Stimulated activated CD4-positive, alpha-beta T cell treated with anti-CD3 and anti-CD28 coated beads, TNF-alpha, amount 100 ng/mL, for 4 hours (primary cell): ENCODE measurements around the gene TMEM80.

Source experiments
- DNase-seq, 3 experiments: peaks; one replicate each; pipeline ENCODE4 v3.0.0-alpha.2; 2020; ENCODE audit warnings: low read depth in 3 of 3

TMEM80 gene

DNA sequence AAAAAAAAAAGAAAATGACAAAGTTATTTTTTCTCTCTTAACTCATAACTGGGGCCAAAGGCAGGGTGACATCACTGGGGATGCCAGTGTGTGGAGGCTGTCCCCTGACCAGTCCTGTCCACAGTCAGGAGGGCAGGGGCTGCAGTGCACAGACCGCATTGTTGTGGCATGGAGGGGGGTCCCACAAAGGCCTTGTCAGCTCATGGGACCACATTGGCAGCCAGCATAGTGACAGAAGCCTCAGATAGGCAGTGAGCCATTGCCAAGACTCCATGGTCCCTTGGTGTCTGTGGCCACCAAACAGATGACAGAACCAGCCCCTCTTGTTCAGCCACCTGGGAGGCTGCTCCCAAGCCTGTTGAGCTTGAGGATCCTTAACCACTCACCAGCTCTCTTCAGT is 4.1 kb downstream of the TMEM80 start:
- no peak for DNase-seq

DNA sequence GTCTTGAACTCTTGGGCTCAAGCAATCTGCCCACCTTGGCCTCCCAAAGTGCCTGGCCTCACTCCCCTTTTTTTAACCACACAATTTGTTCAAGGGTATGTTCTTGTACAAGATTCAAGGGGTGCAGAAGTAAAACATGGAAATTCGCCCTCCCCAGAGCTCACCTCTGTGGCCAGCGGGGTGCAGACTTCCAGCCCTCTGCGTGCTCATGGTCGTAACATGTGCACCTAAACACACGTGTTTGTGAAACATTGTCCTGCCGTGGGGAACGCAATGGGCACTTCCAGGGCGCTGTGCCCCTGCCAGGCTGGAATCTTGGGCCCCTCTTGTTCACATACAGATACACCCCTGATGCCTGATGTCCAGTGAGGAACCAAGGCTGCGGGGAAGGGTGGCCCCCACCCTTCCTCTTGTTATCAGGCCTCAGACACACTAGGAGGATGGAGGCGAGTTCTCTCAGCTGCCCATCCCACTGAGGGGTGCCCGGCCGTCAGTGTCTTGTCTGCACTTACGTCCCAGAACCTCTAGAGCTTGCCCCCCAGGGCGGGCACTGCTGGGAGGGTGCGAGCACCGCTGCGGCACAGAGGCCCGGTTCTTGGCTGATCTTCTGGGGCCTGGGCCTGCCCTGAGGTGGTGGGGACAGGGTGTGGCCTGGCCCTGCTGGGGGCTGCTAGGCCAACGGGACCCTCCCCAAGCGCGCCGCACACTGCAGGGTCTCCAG is 6.3 kb downstream of the TMEM80 start:
- DNase-seq: no peak

- no peak for DNase-seq
These were observed 7.1 kb downstream of the TMEM80 start for GRCh38 chr11:702462-703461.

DNA sequence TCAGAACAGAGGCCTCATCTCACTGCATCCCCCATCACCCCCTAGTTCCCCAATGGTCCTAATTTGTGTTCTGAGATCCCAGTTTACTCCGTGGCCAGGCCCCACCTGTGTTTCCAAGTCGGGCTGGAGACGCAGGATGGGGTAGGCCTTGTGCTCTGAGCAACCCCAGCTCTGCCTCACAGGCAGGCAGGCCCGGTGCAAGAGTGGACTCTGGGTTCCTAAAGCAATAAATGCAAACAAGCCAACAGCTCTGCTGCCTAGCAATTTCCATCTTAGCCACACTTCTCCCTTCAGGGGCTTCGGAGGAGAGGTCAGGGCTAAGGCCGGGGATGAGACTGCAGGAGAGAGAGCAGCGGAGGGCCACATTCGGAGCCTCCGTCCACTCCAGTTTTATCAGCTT is 7.9 kb downstream of the TMEM80 start:
- DNase-seq: no peak

- DNase-seq: no peak
These were observed 8.6 kb downstream of the TMEM80 start for GRCh38 chr11:704228-704674.

- DNase-seq: no peak
These were observed 9.4 kb downstream of the TMEM80 start for GRCh38 chr11:704781-705645.

GRCh38 chr11:705646-706438 is 10.2 kb downstream of the TMEM80 start, which contains the start of gene EPS8L2:
Gene EPS8L2 (plus strand): TSS chr11:706231. CDS start chr11:709408, 3,177 bp downstream.
- no peak for DNase-seq

- DNase-seq: no peak
These were observed 10.9 kb downstream of the TMEM80 start for GRCh38 chr11:706439-706956.

DNA sequence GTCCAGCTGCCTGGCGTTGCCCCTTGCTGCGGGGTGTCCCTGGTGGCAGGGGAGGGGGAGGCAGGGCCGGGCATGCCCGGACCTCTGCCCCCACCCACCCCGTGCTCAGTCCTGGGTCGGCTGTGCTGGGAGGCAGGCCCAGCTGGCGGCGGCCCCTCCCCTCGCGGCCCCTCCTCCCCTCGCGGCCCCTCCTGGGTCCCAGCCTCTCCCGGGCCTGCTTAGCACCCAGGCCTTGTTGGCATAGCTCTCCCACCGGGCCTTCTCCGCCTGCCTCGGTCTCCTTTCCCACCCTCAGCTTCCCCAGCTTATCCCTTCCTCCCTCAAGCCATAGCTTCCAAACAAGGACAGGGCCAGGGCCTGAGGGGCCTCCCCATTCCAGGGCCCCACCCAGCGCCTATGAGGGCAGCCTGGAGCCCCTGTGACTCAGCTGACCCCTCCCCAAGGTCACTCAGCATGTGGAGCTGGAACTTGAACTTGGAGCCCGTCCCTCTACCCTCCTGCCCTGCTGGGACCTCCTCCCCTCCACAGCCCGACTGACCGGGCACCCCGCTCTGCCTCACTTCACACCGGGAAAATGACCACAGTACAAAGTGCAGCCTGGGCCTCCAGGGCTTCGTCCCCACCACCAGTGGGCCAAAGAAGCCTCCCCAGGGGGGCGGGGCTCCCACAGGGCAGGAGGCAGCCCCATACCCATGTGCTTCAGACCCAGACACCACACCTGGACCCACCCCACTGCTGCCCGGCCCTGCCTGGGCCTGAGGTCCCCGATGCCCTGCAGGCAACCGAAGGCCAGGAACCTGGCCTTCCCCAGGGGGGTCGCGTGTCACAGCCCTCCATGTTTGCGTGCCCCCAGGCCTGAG is 11.6 kb downstream of the TMEM80 start:
- no peak for DNase-seq

DNA sequence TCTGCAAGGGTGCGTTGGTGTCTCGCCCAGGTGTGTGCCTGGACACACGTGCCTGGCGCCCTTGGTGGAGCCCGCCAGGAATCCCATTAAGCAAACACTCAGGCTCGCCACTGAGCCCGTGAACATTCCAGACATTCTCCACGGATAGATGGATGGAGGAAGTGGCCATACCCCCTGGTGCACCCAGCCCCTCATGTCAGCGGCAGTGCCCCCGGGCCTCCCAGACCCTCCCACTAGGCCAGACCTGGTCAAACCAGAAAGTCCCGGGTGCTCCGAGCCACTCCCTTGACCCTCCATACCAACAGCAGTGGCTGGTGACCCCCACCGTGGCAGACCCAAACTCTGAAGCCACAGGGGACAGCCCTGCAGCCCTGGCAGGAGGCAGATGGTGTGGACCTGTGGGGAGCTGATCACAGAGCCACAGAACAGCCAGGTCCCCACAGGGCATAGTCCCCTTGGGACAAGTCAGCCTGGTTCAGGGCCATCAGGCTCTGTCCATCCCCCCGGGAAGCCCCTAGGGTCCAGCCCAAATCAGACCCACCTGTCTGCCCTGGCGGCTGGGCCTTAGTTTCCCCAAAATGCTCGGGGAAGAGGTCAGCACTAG is 12.3 kb downstream of the TMEM80 start:
- no peak for DNase-seq

DNA sequence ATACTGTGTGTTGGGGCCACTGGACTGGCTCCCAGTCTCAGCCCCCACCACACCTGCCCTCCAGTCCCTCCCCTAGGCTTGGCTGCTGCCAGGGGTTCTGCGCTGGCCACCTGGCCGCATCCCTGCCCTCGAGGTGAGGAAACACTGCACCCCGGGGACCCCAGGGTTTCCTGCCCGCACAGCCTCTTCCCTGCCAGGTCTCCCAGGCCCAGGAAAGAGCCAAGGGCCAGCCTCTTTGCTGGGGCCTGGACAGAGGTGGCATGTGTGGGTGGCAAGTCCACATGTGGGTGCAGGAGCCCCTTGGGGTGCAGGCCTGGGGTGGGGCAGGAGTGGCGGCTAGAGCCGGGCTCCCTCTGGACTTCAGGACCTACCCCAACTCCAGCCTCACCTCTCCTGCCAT is 12.9 kb downstream of the TMEM80 start:
- no peak for DNase-seq

DNA sequence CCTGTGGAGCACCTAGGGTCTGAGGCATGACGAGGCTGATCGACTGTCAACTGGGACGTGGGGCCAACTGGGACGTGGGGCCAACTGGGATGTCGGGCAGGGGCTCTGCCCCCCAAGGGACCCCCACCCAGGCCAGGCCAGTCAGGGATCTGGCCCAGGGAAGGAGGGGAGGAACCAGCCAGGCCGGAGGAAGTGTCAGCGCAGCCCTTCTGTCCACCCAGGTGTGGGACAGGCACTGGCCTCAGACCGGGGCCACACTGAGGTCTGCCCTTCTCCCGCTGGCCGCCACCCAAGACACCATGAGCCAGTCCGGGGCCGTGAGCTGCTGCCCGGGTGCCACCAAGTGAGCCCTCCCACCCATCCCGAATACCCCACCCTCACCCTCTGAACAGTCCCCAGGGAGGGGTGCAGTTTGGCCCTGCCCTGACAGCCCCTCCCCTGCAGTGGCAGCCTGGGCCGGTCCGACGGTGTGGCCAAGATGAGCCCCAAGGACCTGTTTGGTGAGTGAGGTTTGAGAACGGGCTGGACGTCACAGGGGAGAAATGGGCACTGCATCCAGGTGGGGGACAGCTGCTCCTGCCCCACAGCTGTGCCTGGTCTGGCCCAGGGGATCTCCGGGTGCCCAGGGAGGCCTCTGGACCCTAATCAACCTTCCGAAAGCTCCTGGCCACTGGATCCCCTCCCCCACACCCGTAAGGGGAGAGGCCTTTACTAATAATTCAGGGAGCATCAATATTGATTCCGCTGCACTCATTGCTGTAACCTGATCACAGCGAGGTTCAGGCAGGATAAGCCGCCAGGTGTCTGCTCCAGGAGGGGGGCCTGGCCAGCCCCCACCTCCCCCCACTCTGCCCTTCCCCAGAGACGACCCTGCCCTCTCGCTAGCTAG is 13.7 kb downstream of the TMEM80 start:
- no peak for DNase-seq

GRCh38 chr11:714436-714835 is 18.8 kb downstream of the TMEM80 start:
- no peak for DNase-seq

GRCh38 chr11:719214-720016 is 23.8 kb downstream of the TMEM80 start:
- DNase-seq: no peak

DNA sequence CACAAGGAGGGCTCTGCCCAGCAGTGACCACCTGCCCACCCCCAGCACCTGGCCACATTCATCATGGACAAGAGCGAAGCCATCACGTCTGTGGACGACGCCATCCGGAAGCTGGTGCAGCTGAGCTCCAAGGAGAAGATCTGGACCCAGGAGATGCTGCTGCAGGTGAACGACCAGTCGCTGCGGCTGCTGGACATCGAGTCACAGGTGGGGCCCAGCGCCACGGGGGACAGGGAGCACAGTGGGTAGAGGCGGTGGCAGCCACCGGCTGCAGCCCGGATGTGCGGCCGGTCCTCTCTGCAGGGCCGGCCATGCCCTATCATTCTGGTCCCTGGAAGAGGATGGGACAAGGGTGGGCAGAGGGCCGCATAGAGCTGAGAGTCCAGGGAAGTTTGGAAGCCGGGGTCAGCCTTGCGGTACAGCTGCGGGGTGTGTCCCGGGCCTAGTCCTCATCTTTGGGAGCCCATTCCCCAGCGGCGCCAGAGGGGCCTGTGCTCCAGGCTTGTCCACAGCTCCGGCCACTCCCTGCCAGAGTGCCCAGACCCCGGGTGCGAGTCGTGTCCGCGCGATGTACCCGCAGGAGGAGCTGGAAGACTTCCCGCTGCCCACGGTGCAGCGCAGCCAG is 24.5 kb downstream of the TMEM80 start:
- no peak for DNase-seq

DNA sequence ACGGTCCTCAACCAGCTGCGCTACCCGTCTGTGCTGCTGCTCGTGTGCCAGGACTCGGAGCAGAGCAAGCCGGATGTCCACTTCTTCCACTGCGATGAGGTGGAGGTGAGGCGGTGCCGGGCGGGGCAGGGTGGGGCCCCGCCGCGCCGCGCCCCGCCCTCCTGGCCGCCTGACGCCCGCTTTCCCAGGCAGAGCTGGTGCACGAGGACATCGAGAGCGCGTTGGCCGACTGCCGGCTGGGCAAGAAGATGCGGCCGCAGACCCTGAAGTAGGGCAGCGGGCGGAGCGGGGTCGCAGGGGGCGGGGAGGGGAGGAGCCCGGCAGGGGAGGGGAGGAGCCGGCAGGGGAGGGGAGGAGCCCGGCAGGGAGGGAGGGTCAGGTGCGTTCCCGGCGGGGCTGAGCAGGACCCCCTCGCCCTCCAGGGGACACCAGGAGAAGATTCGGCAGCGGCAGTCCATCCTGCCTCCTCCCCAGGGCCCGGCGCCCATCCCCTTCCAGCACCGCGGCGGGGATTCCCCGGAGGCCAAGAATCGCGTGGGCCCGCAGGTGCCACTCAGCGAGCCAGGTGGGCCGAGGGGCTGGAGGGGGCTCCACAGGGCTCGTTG is 25.1 kb downstream of the TMEM80 start:
- peak in 1 of 3 experiments; percentile 54 for DNase-seq
